Inflammatory macrophage treated with lipopolysaccharide for 1 hour (primary cell): ENCODE data around the gene KMT2E.
"Not testable (repeated sequence)": the region's sequence is repeated elsewhere in the genome, so short reads cannot be mapped to it uniquely, and the experiment has no call there.

Source experiments
- DNase-seq, 2 donors: peaks; one replicate each; pipeline ENCODE4 v3.0.0-alpha.2; 2020 to 2022

KMT2E gene

GRCh38 chr7:105028941-105029340 lies 14.9 kb downstream of the KMT2E start:
- not testable (repeated sequence) for DNase-seq

GRCh38 chr7:105030447-105030846 lies 16.4 kb downstream of the KMT2E start:
- DNase-seq = no peak

- no peak for DNase-seq
Observed at GRCh38 chr7:105032553-105033214, 18.7 kb downstream of the KMT2E start.

GRCh38 chr7:105035349-105035748 lies 21.3 kb downstream of the KMT2E start:
- DNase-seq = no peak

GRCh38 chr7:105036217-105037168 lies 22.5 kb downstream of the KMT2E start:
- no peak for DNase-seq

DNA sequence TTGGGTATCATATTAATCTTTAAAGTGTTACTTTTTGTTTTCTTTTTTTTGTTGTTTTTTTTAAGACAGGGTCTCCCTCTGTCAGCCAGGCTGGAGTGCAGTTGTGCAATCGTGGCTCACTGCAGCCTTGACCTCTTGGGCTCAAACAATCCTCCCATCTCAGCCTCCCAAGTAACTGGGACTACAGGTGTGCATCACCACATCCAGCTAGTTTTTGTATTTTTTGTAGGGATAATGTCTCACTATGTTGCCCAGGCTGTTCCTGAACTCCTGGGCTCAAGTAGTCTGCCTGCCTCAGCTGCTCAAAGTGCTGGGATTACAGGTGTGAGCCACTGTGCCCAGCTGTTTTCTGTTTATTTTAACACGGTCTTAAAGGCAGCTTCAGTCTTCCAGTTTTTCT lies 23.3 kb downstream of the KMT2E start:
- no peak for DNase-seq

GRCh38 chr7:105044449-105045070 lies 30.6 kb downstream of the KMT2E start:
- no peak for DNase-seq

DNA sequence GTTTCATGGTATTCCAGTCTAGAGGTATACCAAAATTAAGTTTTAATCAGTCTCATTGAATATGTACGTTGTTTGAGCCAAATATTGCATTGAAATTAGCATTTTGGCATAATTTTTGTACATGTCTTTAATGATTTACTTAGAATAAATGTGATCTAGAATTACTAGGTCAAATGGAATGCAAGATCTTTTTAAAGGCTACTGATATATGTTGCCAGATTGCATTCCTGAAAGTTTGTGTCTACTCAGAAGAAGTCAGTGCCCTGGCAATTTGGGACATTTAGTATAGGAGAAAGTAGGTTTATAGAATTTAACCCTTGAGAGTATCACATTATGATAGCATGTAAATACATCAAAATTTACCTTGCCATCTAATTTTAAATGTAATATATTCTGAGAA lies 32.4 kb downstream of the KMT2E start:
- DNase-seq = no peak

GRCh38 chr7:105047932-105048331 lies 33.9 kb downstream of the KMT2E start:
- DNase-seq = no peak

- DNase-seq = no peak
Observed at GRCh38 chr7:105050493-105050892, 36.5 kb downstream of the KMT2E start.

GRCh38 chr7:105050899-105051298 lies 36.9 kb downstream of the KMT2E start:
- not testable (repeated sequence) for DNase-seq

DNA sequence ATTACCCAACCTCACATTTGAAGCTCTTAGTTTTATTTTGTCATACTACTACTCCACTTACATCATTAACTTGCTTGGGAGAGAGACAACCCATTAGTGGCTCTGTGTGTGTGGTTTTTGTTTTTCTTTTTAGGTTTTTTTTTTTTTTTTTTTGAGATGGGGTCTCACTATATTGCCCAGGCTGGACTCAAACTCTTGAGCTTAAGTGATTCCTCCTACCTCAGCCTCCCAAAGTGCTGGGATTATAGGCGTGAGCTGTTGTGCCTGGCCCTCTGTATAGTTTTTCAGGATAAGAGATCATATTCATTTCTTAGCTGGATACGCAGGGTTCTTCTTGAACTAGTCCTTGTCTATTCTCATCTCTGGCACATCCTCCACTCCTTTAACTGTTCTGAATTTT lies 41.1 kb downstream of the KMT2E start:
- DNase-seq = no peak

GRCh38 chr7:105055621-105056020 lies 41.6 kb downstream of the KMT2E start:
- no peak for DNase-seq

DNA sequence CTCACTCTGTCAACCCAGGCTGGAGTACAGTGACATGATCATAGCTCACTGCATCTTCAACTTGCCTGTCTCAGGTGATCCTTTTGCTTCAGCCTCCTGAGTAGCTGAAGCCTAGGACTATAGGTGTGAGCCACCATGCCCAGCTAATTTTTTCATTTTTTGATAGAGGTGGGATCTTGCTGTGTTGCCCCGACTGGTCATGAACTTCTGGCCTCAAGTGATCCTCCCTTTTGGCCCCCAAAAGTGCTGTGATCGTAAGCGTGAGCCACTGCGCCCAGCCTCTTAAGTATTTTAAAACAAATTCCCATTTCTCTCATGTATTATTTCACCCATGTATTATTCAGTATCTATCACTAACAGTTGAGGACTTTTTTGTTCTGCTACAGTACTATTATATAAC lies 43.5 kb downstream of the KMT2E start:
- no peak for DNase-seq

- DNase-seq = no peak
Observed at GRCh38 chr7:105060437-105060836, 46.4 kb downstream of the KMT2E start.

DNA sequence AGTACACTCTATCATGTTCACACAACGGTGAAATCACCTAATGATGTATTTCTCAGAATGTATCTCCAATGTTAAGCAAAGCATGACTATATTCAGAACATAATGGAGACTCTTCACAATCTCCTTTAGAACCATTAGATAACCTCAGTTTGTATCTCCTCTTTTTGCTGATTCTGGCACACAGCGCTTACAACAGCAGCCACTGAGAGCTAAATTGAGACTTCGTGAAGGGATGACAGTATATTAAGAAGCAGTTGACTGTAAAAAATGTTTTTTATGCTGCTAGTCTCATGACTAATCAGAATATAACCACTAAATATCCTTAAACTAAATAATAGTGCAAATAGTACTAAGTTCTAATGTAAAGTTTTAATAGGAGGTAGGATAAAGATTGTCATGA lies 46.9 kb downstream of the KMT2E start:
- no peak for DNase-seq

DNA sequence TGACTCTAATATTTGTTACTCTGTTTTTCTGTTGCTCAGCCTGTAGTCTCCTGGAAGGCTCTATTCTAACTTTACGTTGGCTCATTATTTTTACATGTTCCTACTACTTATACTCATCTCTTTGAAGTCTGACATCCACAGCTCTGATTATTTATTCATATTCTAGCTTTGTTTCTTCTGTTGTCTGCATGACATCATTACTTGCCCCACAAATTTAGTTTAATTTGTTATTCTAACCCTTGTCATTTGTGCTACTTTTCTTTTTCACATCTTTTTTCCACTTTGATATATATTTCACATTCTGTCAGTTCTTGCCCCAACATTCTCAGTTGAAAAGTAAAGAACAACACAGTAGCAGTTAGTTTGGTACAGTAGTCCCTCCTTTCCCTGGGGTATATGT lies 51.1 kb downstream of the KMT2E start:
- no peak for DNase-seq

GRCh38 chr7:105067691-105068090 lies 53.7 kb downstream of the KMT2E start:
- DNase-seq = no peak

DNA sequence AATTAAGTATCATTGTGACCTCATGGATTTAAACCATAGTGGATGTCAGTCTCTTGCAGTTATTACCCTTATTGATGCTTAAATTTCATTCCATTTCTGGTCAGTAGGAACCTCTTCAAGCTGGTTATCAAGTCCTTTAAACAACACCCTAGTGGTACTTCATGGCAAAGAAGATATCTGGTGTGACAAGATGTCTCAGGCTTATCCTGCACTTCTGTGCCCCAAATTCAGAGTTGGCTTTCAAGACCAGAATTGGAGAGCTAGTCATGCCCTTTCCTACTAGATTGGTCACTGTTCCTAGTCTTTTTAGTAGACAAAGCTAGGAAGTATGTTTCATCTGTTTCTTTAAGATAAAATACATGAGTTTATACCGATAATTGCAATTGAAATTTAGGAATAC lies 54.9 kb downstream of the KMT2E start:
- DNase-seq = no peak

GRCh38 chr7:105073143-105073542 lies 59.1 kb downstream of the KMT2E start:
- no peak for DNase-seq

- peak; percentile 14 to 65 for DNase-seq
Observed at GRCh38 chr7:105079348-105079747, 65.3 kb downstream of the KMT2E start.

DNA sequence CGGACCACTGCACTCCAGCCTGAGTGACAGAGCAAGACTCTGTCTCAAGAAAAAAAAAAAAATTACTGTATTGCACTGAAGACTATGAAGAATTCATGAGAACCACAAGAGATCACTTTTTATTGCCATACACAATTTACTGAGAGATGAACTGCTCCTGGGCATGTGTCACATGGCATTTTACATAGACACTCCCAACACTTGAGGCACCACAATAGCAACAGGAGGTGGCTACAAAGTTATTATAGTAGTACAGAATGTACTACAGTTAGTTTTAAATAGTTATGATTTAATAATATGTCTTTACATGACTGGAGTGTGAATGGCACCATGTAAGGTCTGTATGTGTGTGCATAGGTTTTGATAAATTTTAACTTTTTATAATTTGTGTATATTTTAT lies 70.6 kb downstream of the KMT2E start:
- DNase-seq = no peak

DNA sequence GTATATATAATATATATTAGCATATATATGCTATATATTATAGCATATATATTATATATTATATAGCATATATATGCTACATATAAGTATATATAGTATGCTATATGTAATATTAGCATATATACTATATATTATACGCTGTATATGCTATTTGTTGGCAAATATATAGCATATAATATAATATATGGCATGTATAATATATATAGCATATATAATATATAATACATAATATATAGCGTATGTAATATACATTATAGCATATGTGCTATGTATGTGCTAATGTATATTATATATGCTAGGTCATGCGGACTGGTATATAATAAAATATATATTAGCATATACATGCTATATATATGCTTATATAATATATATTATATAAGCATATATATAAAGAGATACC lies 72.8 kb downstream of the KMT2E start:
- no peak for DNase-seq

DNA sequence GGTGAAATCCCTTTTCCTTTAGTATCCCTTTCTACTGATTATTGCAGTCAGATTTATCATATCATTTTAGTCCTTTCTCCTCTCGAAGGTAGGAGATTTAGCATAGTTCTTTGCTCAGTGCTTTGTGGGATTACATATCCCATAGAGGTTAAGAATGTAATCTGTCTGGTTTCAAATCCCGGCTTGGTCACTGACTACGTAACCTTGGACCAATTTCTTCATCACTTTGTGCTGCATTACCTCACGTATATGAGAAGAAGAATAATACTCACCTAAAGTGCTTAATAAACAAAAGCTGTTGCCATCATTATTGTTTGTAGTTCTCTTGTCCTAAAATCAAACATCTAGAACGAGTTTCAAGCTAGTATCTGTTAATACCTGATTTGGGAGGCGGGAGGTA lies 74.0 kb downstream of the KMT2E start:
- no peak for DNase-seq
